Thoracic aorta (tissue), 2 donors: ENCODE data around the gene LCN9. TPM values are rescaled to one million over a fixed set of nuclear protein-coding genes. Genes with fewer than 3 reads are reported as not detected.

Source experiments
- ATAC-seq: fragments of 150-250 bp; one replicate; pipeline ENCODE4 v1.8.0; 2017; ENCODE audit warnings: low read depth; ENCODE audit not compliant: insufficient number of reproducible peaks, low FRiP score
- DNase-seq: peaks from one replicate; pipeline ENCODE4 v3.0.0-alpha.2; 2020; ENCODE audit warnings: low spot score
- H3K27ac ChIP-seq, 2 donors: fragments of 200-600 bp; sonication (generic); 1 replicate in 1 of 2; 2 replicates in 1 of 2; pipeline ENCODE4 v1.5.1; 2016; ENCODE audit warnings: mild to moderate bottlenecking in 2 of 2, moderate library complexity in 2 of 2
- H3K27me3 ChIP-seq: fragments of 200-600 bp; sonication (generic); replicated peaks from 2 replicates; pipeline ENCODE4 v1.6.0; 2016; ENCODE audit warnings: mild to moderate bottlenecking; ENCODE audit not compliant: insufficient read depth
- H3K36me3 ChIP-seq: fragments of 200-600 bp; sonication (generic); one replicate; pipeline ENCODE4 v1.5.1; 2016
- H3K4me1 ChIP-seq, 2 donors: fragments of 200-600 bp; sonication (generic); 1 replicate in 1 of 2; 2 replicates in 1 of 2; pipeline versions ENCODE4 v1.5.1 to v1.6.0; 2016; ENCODE audit warnings: low read depth in 2 of 2, mild to moderate bottlenecking in 1 of 2; ENCODE audit not compliant: control insufficient read depth in 1 of 2
- H3K4me3 ChIP-seq: fragments of 200-600 bp; sonication (generic); 2 replicates; pipeline ENCODE4 v1.5.1; 2016; ENCODE audit warnings: mild to moderate bottlenecking
- H3K9me3 ChIP-seq: fragments of 200-600 bp; sonication (generic); 2 replicates; pipeline ENCODE4 v1.5.1; 2016
- CTCF ChIP-seq: fragments of 200-600 bp; sonication (generic); IDR thresholded peaks from one replicate; pipeline ENCODE4 v1.5.1; 2019; ENCODE audit warnings: antibody characterized with exemption
- total RNA-seq, 2 donors: library from RNA; depleted of rRNA; stranded (reverse); fragments of >200 nt; gene quantifications; one replicate each; pipeline versions ENCODE4 v1.1.0 to v1.2.3, GENCODE V29; 2016

The LCN9 gene
- total RNA-seq, 2 donors from 2014 or later, result not detected

GRCh38 chr9:135694414-135694813 lies 31.3 kb downstream of the LCN9 start:
- no peak for ATAC-seq
- H3K9me3 ChIP-seq, result no peaks in the 10 kb centered on the region
- H3K4me1 ChIP-seq, result no peaks in the 10 kb centered on the region
- DNase-seq, result no peak
- H3K27ac ChIP-seq, result no peak overlapping the region
- TF ChIP-seq CTCF, result no peak
- H3K4me3 ChIP-seq, result no peak overlapping the region
- H3K27me3 ChIP-seq, result no peaks in the 10 kb centered on the region
- no peaks in the 10 kb centered on the region for H3K36me3 ChIP-seq

- no peaks in the 10 kb centered on the region for H3K27me3 ChIP-seq
- H3K36me3 ChIP-seq, result no peaks in the 10 kb centered on the region
- no peak overlapping the region for H3K4me3 ChIP-seq
- ATAC-seq, result no peak
- DNase-seq, result no peak
- H3K9me3 ChIP-seq, result no peaks in the 10 kb centered on the region
- TF ChIP-seq CTCF, result no peak
- no peaks in the 10 kb centered on the region for H3K4me1 ChIP-seq
- no peak overlapping the region for H3K27ac ChIP-seq
Measured at GRCh38 chr9:135695036-135695435, 31.9 kb downstream of the LCN9 start.

- no peaks in the 10 kb centered on the region for H3K4me1 ChIP-seq
- no peak for TF ChIP-seq CTCF
Measured at GRCh38 chr9:135695642-135696041, 32.5 kb downstream of the LCN9 start.

GRCh38 chr9:135696446-135696845 lies 33.3 kb downstream of the LCN9 start:
- no peak for ATAC-seq
- no peak overlapping the region for H3K4me3 ChIP-seq
- H3K36me3 ChIP-seq, result no peaks in the 10 kb centered on the region
- no peak for TF ChIP-seq CTCF
- no peak for DNase-seq
- H3K27me3 ChIP-seq, result no peaks in the 10 kb centered on the region
- H3K27ac ChIP-seq, result no peak overlapping the region
- H3K4me1 ChIP-seq, result no peaks in the 10 kb centered on the region
- H3K9me3 ChIP-seq, result no peaks in the 10 kb centered on the region

More at GRCh38 chr9:135695642-135696041, 32.5 kb downstream of the LCN9 start:
- Histone ChIP-seq H3K4me3 (no peak overlapping the region), H3K36me3 (no peaks in the 10 kb centered on the region), H3K9me3 (no peaks in the 10 kb centered on the region), H3K27ac (no peak overlapping the region), H3K27me3 (no peaks in the 10 kb centered on the region)
- ATAC-seq (no peak), DNase-seq (no peak)

GRCh38 chr9:135697226-135697625 lies 34.1 kb downstream of the LCN9 start:
- Histone ChIP-seq H3K4me1 (peaks cover 0 to 3% of the 10 kb centered on the region in 2 donors), H3K4me3 (no peak overlapping the region), H3K36me3 (no peaks in the 10 kb centered on the region), H3K9me3 (no peaks in the 10 kb centered on the region), H3K27me3 (no peaks in the 10 kb centered on the region), H3K27ac (no peak overlapping the region)
- ATAC-seq (no peak), DNase-seq (no peak)
- no peak for TF ChIP-seq CTCF
